Measurements from ENCODE around the gene GOLGA2.

DNA sequence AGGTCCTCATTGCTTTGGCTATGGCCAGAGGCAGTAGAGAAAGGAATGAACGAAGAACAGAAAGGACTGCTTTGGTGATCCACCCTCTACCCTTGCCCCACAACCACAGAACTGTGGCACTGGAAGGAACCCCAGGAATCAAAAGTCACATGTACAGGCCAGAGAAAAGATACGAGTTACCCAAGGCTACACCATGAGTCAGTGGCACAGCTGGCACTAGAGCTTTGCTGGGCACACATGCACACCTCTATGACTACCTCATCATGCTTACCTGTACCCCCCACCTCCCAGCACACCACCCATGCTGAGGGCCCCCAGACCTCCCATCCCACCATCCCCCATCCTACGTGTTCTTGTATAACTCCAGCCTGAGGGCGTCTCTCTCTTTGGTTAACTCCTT lies 13.1 kb downstream of the GOLGA2 start:
- TF ChIP-seq, protein P1, sequence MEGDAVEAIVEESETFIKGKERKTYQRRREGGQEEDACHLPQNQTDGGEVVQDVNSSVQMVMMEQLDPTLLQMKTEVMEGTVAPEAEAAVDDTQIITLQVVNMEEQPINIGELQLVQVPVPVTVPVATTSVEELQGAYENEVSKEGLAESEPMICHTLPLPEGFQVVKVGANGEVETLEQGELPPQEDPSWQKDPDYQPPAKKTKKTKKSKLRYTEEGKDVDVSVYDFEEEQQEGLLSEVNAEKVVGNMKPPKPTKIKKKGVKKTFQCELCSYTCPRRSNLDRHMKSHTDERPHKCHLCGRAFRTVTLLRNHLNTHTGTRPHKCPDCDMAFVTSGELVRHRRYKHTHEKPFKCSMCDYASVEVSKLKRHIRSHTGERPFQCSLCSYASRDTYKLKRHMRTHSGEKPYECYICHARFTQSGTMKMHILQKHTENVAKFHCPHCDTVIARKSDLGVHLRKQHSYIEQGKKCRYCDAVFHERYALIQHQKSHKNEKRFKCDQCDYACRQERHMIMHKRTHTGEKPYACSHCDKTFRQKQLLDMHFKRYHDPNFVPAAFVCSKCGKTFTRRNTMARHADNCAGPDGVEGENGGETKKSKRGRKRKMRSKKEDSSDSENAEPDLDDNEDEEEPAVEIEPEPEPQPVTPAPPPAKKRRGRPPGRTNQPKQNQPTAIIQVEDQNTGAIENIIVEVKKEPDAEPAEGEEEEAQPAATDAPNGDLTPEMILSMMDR (conservative IDR thresholded peaks at IDR 0.05 in 1 of 2, IDR thresholded peaks at IDR 0.05 in 1 of 2; ENCODE audit: low read depth in 1 of 2, low read length in 2 of 2): no peak
- TF ChIP-seq EZH2 (IDR thresholded peaks at IDR 0.05; ENCODE audit: low read length, missing control alignments): no peak

Data from fibroblast of lung (primary cell).